IgD-negative memory B cell (primary cell): ENCODE data around the gene RAD51B. TPM values are rescaled to one million over a fixed set of nuclear protein-coding genes. Genes with fewer than 3 reads are reported as not detected.
"Not testable (repeated sequence)": the region's sequence is repeated elsewhere in the genome, so short reads cannot be mapped to it uniquely, and the experiment has no call there.

Source experiments
- H3K27ac Mint-ChIP-seq, 3 donors: one replicate each; pipeline ENCODE4 v1.8.0; 2020 to 2022; ENCODE audit warnings: mild to moderate bottlenecking in 3 of 3, mixed read lengths in 3 of 3, moderate library complexity in 1 of 3
- H3K27me3 Mint-ChIP-seq: one replicate; pipeline ENCODE4 v1.8.0; 2021; ENCODE audit warnings: mixed read lengths
- H3K36me3 Mint-ChIP-seq: one replicate; pipeline ENCODE4 v1.8.0; 2020; ENCODE audit warnings: mild to moderate bottlenecking, mixed read lengths
- H3K4me1 Mint-ChIP-seq, 3 donors: one replicate each; pipeline ENCODE4 v1.8.0; 2020 to 2022; ENCODE audit warnings: mixed read lengths in 3 of 3, mild to moderate bottlenecking in 1 of 3
- H3K4me3 Mint-ChIP-seq, 4 donors: one replicate each; pipeline ENCODE4 v1.8.0; 2020 to 2022; ENCODE audit warnings: mild to moderate bottlenecking in 4 of 4, mixed read lengths in 4 of 4, moderate library complexity in 3 of 4
- H3K9me3 Mint-ChIP-seq, 3 donors: one replicate each; pipeline ENCODE4 v1.8.0; 2020 to 2021; ENCODE audit warnings: mixed read lengths in 3 of 3, mild to moderate bottlenecking in 1 of 3
- polyA plus RNA-seq: library from polyadenylated mRNA; unstranded; fragments of 300-500 nt; fragmentation: Illumina TruSeq; gene quantifications from one replicate; pipeline ENCODE4 v1.2.3, GENCODE V29; 2021

RAD51B gene
- polyA plus RNA-seq, 1 donor from 2014 or later: 24.9 TPM

DNA sequence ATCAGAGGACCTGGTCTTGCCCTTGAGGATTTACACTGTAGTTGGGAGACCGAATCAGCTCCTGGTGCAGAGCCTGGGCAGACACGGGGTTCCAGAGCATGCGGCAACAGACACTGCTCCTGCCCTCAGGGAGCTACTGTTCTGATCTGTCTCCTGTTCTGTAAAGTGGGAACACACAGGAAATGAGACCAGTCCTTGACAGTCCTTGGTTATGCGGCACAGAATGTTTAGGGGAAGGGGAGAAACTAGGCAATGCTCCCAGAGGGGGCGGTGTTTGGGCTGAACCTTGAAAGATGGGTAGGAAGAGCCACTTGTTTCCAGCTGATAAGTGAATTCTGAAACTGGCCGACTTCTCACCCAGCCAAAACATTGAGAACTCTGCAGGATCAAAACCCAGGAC lies 840.9 kb downstream of the RAD51B start:
- H3K36me3 Mint-ChIP-seq: no peaks in the 10 kb centered on the region
- H3K4me3 Mint-ChIP-seq: peak overlapping the region in 1 of 4 donors; percentile 24
- H3K27me3 Mint-ChIP-seq: no peaks in the 10 kb centered on the region
- no peak overlapping the region for H3K27ac Mint-ChIP-seq
- peaks cover 13 to 34% (median 17%) of the 10 kb centered on the region in 3 donors for H3K4me1 Mint-ChIP-seq
- no peaks in the 10 kb centered on the region for H3K9me3 Mint-ChIP-seq

DNA sequence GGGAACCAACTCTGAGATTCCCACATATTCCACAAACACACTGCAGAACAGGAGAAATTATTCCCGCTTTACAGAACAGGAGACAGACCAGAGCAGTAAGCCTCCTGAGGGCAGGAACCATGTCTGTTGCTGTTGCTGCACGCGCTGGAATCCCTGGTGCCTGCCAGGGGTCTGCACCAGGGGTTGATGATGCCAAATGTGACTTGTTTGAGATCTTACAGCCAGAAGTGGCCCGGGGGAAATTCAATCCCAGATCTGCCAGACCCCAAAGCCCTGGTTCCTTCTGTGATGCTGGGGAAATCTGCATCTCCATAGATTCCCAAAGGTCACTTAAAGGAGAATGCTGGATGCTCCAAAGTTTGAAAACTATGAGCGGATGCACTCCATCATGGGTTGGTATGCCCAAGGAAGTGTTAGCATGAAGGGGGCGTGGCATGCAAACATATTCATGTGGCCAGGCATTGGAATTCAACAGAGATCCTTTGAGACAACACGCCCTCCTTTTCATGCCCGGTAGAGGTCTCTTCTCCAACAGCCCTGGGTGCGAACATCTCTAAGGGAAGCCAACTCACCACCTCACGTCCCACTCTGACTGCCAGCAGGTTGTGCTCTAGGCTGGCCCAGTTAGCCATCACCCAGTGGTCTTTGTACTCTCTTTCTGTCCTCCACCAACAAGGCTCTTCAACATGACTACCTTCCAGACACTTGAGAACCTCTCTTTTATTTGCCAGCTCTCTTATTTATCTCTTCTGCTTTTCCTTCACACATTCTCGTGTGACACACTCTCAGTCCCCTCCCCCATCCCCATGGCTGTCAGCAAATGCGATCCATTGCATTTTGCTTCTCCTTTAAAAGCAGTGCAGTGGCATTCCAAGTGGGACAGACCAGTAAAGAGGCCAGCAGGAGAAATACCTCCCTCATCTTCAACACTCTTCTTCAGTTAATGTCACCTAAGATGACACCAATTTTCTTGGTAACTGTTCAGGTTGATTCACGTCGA lies 841.9 kb downstream of the RAD51B start:
- Mint-ChIP-seq H3K9me3 (no peaks in the 10 kb centered on the region), H3K4me1 (peaks cover 19 to 40% (median 22%) of the 10 kb centered on the region in 3 donors), H3K36me3 (peaks cover 2% of the 10 kb centered on the region), H3K27ac (peak overlapping the region in 1 of 3 donors; percentile 84), H3K4me3 (peak overlapping the region in 3 of 4 donors; percentile 16 to 38 (median 24)), H3K27me3 (no peaks in the 10 kb centered on the region)

DNA sequence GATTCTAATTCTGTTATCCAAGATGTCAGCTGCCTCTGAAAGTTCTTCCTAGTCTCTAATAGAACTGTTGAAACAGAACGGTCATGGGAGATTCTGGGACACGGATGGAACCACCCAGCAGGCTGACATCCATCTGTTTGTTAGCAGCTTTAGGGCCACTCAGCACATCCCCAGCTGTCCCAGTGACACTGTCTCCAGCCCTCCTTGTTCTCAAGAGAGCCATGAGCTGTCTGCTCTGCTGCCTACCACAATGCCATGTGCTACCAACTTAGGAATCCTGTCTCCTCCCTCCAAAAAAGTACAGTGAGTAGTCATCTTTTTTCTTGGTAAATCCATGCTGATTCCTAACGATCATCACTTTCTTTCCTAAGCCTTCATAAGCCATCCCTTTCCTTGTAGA lies 842.8 kb downstream of the RAD51B start:
- no peaks in the 10 kb centered on the region for H3K9me3 Mint-ChIP-seq
- H3K27me3 Mint-ChIP-seq: no peaks in the 10 kb centered on the region
- H3K36me3 Mint-ChIP-seq: peaks cover 5% of the 10 kb centered on the region
- H3K4me3 Mint-ChIP-seq: no peak overlapping the region
- H3K27ac Mint-ChIP-seq: peak overlapping the region in 1 of 3 donors; percentile 84
- peaks cover 19 to 43% (median 22%) of the 10 kb centered on the region in 3 donors for H3K4me1 Mint-ChIP-seq

DNA sequence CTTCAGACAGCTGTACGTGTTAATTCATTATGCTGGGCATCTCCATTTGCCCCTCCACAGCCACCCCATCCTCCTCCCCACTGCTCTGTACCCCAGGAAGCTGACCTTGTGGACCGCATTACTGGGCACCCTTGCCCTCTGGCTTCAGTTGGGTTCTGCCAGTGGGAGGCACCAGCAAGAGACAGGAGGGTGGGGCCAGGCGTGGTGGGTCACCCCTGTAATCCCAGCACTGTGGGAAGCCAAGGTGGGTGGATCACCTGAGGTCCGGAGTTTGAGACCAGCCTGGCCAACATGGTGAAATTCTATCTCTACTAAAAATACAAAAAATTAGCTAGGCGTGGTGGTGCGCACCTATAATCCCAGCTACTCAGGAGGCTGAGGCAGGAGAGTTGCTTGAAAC lies 843.2 kb downstream of the RAD51B start:
- H3K4me1 Mint-ChIP-seq: peaks cover 19 to 43% (median 22%) of the 10 kb centered on the region in 3 donors
- peak overlapping the region in 2 of 3 donors; percentile 72 to 92 for H3K27ac Mint-ChIP-seq
- not testable (repeated sequence) for H3K9me3 Mint-ChIP-seq, H3K36me3 Mint-ChIP-seq, H3K27me3 Mint-ChIP-seq
- peak overlapping the region in 3 of 4 donors; percentile 84 to 94 (median 92) for H3K4me3 Mint-ChIP-seq

DNA sequence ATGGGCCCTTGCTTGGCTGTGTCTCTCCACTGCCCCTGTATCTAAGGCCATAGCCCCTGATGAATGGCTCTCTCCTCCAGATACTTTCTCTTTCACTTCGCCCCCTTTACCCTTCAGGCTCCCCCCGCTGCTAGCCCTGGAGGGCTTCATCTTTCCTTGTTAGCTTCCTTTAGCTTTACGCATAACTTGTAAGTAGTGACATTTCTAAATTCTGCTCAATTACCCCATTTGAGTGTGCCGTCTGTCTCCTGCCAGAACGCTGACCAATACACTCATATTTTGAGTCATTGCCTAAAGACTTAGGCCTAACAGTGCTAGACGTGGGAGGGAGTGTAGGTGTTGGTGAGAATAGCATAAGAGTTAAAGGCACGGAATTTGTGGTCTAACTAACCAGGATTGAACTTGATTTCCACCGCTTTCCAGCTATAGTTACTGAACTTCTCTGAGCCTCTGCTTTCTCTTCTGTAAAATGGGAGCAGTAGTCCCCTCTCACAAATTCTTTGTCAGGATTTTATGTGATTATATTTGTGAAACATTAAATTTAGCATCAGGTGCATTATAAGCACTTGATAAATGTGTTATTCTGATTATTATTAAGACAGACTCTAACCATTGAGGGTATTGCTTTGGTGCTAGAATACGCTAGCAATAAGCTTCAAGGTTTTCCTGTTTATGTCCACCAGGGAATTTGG lies 844.0 kb downstream of the RAD51B start:
- Mint-ChIP-seq H3K4me1 (peaks cover 19 to 41% (median 20%) of the 10 kb centered on the region in 3 donors), H3K27ac (peak overlapping the region in 2 of 3 donors; percentile 72 to 92), H3K9me3 (no peaks in the 10 kb centered on the region), H3K27me3 (no peaks in the 10 kb centered on the region), H3K4me3 (peak overlapping the region; percentile 26 to 94 (median 88)), H3K36me3 (peaks cover 5% of the 10 kb centered on the region)

DNA sequence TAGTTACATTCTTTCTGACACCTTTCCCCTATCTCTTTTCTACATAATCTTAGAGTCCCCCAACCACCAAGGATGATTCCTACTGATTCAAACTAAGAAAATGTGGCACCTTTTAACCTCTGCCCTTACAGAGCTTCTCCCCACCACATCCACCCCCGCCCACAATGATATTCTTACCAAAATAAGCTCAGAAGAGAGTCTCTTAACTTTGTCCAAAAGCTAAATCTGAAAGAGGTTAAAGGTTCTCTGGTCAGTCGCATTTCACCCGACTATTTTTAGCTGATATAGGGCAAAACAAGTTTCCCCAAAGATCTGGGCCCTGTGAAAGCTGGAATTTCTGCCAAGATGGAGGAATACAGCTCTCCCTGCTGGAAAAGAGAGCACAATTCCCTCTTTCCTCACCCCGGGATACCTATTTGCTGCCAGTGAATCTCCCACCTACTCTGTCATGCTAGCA lies 844.7 kb downstream of the RAD51B start:
- Mint-ChIP-seq H3K36me3 (peaks cover 5% of the 10 kb centered on the region), H3K9me3 (no peaks in the 10 kb centered on the region), H3K27ac (peak overlapping the region in 1 of 3 donors; percentile 92), H3K4me1 (peaks cover 24 to 45% (median 26%) of the 10 kb centered on the region in 3 donors), H3K4me3 (peak overlapping the region in 3 of 4 donors; percentile 8 to 92 (median 26)), H3K27me3 (no peaks in the 10 kb centered on the region)

- Mint-ChIP-seq H3K4me3 (no peak overlapping the region), H3K9me3 (no peaks in the 10 kb centered on the region), H3K27me3 (no peaks in the 10 kb centered on the region), H3K36me3 (peaks cover 5% of the 10 kb centered on the region), H3K27ac (peak overlapping the region in 1 of 3 donors; percentile 92), H3K4me1 (peaks cover 26 to 46% (median 26%) of the 10 kb centered on the region in 3 donors)
Observed at GRCh38 chr14:68665131-68665530, 845.6 kb downstream of the RAD51B start.

DNA sequence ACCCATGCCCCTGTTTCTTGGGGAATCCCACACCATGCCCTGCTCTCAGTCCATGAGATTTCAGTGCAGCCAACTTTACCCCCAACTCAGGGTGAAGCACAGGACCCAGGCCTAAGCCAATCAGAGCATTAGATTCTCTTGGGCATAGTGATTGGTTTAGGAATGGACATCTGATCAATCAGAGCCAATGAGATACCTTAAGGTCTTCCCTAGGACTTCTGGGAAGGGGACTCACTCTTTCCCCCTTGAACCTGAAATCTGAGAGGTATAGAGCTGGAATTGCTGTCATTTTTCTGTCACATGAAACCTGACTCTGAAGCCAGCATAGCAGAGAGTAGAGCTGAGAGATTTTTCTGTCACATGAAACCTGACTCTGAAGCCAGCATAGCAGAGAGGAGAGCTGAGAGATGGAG lies 846.2 kb downstream of the RAD51B start:
- peaks cover 24 to 46% (median 26%) of the 10 kb centered on the region in 3 donors for H3K4me1 Mint-ChIP-seq
- no peaks in the 10 kb centered on the region for H3K27me3 Mint-ChIP-seq
- no peaks in the 10 kb centered on the region for H3K9me3 Mint-ChIP-seq
- no peak overlapping the region for H3K4me3 Mint-ChIP-seq
- H3K27ac Mint-ChIP-seq: peak overlapping the region; percentile 38 to 64 (median 57)
- H3K36me3 Mint-ChIP-seq: peaks cover 5% of the 10 kb centered on the region

DNA sequence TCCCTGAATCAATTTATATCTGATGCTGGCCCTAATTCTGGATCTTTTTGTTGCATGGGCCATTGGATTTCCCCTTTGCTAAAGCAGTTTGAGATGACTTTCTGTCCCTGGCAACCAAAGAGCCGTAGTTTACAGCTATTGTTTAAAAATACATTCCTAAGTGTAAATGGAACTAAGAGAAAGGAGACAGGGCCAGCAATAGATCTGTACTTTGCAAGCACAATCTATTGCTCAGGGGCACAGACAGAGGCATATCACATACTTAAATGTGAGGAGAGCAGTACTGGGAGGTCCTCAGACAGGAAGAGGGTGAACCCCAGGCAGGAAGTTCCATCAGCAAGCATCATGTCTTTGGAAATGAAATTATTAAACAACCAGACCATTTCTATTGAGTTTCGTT lies 846.7 kb downstream of the RAD51B start:
- H3K27me3 Mint-ChIP-seq: no peaks in the 10 kb centered on the region
- no peaks in the 10 kb centered on the region for H3K9me3 Mint-ChIP-seq
- peaks cover 22 to 44% (median 26%) of the 10 kb centered on the region in 3 donors for H3K4me1 Mint-ChIP-seq
- peak overlapping the region in 1 of 4 donors; percentile 61 for H3K4me3 Mint-ChIP-seq
- peaks cover 5% of the 10 kb centered on the region for H3K36me3 Mint-ChIP-seq
- peak overlapping the region; percentile 29 to 57 (median 38) for H3K27ac Mint-ChIP-seq

DNA sequence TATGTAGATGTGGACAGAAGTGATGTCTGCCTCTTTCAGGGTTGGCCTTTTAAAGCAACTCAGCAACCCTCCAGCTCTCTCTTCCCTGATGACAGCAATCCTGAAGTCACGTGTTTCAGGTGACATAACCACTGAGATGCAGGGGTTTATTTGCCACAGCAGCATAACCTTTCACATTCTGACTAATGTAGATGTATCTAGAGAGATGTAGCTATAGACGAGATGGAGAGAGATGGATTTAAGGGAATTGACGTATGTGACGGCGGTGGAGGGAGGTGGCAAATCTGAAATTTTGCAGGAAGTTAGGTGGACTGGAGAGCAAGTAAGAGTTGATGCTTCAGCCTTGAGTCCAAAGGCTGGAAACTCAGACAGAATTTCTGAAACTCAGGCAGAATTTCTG lies 847.3 kb downstream of the RAD51B start:
- Mint-ChIP-seq H3K4me1 (peaks cover 20 to 41% (median 26%) of the 10 kb centered on the region in 3 donors), H3K27ac (no peak overlapping the region), H3K9me3 (no peaks in the 10 kb centered on the region), H3K27me3 (no peaks in the 10 kb centered on the region), H3K36me3 (peaks cover 5% of the 10 kb centered on the region), H3K4me3 (no peak overlapping the region)

- Mint-ChIP-seq H3K9me3 (no peaks in the 10 kb centered on the region), H3K27ac (no peak overlapping the region), H3K4me3 (no peak overlapping the region), H3K36me3 (peaks cover 5% of the 10 kb centered on the region), H3K4me1 (peaks cover 22 to 41% (median 30%) of the 10 kb centered on the region in 3 donors), H3K27me3 (no peaks in the 10 kb centered on the region)
Observed at GRCh38 chr14:68667313-68667791, 847.8 kb downstream of the RAD51B start.

GRCh38 chr14:68668028-68668427 lies 848.4 kb downstream of the RAD51B start:
- Mint-ChIP-seq H3K27ac (no peak overlapping the region), H3K4me1 (peaks cover 29 to 46% (median 37%) of the 10 kb centered on the region in 3 donors), H3K36me3 (peaks cover 5% of the 10 kb centered on the region), H3K27me3 (no peaks in the 10 kb centered on the region), H3K4me3 (no peak overlapping the region), H3K9me3 (no peaks in the 10 kb centered on the region)

GRCh38 chr14:68668531-68668930 lies 849.0 kb downstream of the RAD51B start:
- H3K4me1 Mint-ChIP-seq: peaks cover 29 to 41% (median 37%) of the 10 kb centered on the region in 3 donors
- no peaks in the 10 kb centered on the region for H3K9me3 Mint-ChIP-seq
- peak overlapping the region in 1 of 4 donors; percentile 64 for H3K4me3 Mint-ChIP-seq
- no peak overlapping the region for H3K27ac Mint-ChIP-seq
- H3K36me3 Mint-ChIP-seq: peaks cover 5% of the 10 kb centered on the region
- no peaks in the 10 kb centered on the region for H3K27me3 Mint-ChIP-seq

DNA sequence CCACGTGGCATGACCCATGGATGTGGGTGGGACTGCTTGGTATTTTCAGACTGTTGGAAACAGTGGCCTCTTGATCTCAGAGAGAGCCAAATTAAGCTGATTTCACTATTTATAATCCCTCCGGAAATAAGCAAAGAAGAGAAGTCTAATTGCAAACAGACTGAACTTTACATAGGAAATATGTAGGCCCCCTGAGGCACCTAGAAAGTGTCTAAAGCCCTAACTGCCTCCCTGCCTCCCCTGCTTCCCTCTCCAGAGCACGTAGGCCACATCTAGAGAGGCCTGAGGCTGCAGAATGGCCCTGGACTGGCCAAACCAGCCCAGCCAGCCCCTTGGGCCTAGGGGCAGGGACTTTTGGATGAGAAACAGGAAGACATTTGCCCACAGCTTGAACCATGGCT lies 849.5 kb downstream of the RAD51B start:
- Mint-ChIP-seq H3K36me3 (peaks cover 5% of the 10 kb centered on the region), H3K4me1 (peaks cover 27 to 37% (median 36%) of the 10 kb centered on the region in 3 donors), H3K27me3 (no peaks in the 10 kb centered on the region), H3K4me3 (peak overlapping the region in 1 of 4 donors; percentile 55), H3K9me3 (no peaks in the 10 kb centered on the region), H3K27ac (no peak overlapping the region)
